Lower leg skin (tissue), 4 donors: Measurements from ENCODE around the gene TDRD7. TPM values are rescaled to one million over a fixed set of nuclear protein-coding genes. Genes with fewer than 3 reads are reported as not detected.

ENCODE experiments used
- DNase-seq, 2 donors: peaks; one replicate each; pipeline ENCODE4 v3.0.0-alpha.2; 2019; ENCODE audit warnings: low spot score in 2 of 2
- H3K4me3 ChIP-seq: fragments of 200-600 bp; sonication (generic); 2 replicates; pipeline ENCODE4 v1.5.1; 2017; ENCODE audit warnings: mild to moderate bottlenecking, low read depth; ENCODE audit not compliant: poor library complexity, severe bottlenecking
- POLR2A ChIP-seq, 2 donors: fragments of 450-650 bp; IDR thresholded peaks; one replicate each; pipeline ENCODE4 v1.6.1; 2016 to 2017; ENCODE audit warnings: antibody characterized with exemption in 2 of 2, mild to moderate bottlenecking in 1 of 2, moderate library complexity in 1 of 2
- WGBS, 2 donors: methylation state at CpG; one replicate each; pipeline ENCODE4 v1.1.5; 2018; 5-methylcytosine and 5-hydroxymethylcytosine counted together
- intact Hi-C: fragments of 100-400 bp; cut with DNase I; formaldehyde crosslinking; loops from one replicate; pipeline ENCODE4 v1.15.0; 2023; ENCODE audit warnings: low total_unique reads
- total RNA-seq, 4 donors: library from RNA; depleted of rRNA; stranded (reverse); fragments of >200 nt; gene quantifications; one replicate each; pipeline ENCODE4 v1.1.0, GENCODE V29; 2016
- TF ChIP-seq, protein P1 (sequence below), 3 donors: fragments of 450-650 bp; IDR thresholded peaks; one replicate each; pipeline ENCODE4 v1.5.1; 2016; ENCODE audit warnings: antibody characterized with exemption in 3 of 3, mild to moderate bottlenecking in 3 of 3, moderate library complexity in 2 of 3

Gene TDRD7
- total RNA-seq, 4 donors from 2014 or later: 3.6 to 8.2 (median 6.4) TPM

DNA sequence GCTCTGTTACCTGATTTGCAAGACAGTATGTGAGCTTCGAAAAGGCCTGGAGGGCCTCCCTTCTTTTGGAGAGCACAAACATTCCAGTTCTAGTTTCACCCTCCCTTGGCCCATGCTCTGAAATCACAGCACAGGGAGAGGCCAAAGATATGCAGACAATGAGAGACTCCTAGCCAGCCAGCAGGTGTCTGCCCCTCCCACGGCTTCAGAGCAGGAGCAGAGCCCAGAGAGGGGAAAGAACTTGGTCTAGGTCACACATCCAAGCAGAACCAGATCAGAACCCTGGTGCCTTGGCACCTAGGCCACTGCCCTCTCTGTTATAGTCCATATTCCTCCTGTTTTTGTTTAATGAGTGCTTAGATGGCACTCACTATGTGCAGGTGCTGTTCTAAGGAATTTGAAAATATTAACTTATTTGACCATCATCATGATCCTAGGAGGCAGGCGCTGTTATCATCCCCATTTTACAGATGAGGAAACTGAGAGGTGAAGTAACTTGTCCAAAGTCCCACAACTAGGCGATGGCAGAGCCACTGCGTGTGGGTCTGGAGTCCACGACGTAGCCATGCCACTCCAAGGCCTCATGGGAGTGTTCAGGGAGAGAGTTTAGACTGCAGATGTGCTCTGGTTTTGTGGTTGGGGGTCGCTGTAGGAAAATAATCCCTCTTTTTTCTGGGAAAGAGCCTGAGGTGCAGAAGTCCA lies 116.8 kb downstream of the TDRD7 start:
- TF ChIP-seq, protein P1, sequence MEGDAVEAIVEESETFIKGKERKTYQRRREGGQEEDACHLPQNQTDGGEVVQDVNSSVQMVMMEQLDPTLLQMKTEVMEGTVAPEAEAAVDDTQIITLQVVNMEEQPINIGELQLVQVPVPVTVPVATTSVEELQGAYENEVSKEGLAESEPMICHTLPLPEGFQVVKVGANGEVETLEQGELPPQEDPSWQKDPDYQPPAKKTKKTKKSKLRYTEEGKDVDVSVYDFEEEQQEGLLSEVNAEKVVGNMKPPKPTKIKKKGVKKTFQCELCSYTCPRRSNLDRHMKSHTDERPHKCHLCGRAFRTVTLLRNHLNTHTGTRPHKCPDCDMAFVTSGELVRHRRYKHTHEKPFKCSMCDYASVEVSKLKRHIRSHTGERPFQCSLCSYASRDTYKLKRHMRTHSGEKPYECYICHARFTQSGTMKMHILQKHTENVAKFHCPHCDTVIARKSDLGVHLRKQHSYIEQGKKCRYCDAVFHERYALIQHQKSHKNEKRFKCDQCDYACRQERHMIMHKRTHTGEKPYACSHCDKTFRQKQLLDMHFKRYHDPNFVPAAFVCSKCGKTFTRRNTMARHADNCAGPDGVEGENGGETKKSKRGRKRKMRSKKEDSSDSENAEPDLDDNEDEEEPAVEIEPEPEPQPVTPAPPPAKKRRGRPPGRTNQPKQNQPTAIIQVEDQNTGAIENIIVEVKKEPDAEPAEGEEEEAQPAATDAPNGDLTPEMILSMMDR (IDR thresholded peaks at IDR 0.05): no peak
- no peak for TF ChIP-seq POLR2A (IDR thresholded peaks at IDR 0.05)
- WGBS, 2 donors: 76 to 80% methylated on average over 8 of the region's 8 CpGs
- no peak overlapping the region for H3K4me3 ChIP-seq
- intact Hi-C loops: no loop called here
- peak in 1 of 2 donors; percentile 49 for DNase-seq

DNA sequence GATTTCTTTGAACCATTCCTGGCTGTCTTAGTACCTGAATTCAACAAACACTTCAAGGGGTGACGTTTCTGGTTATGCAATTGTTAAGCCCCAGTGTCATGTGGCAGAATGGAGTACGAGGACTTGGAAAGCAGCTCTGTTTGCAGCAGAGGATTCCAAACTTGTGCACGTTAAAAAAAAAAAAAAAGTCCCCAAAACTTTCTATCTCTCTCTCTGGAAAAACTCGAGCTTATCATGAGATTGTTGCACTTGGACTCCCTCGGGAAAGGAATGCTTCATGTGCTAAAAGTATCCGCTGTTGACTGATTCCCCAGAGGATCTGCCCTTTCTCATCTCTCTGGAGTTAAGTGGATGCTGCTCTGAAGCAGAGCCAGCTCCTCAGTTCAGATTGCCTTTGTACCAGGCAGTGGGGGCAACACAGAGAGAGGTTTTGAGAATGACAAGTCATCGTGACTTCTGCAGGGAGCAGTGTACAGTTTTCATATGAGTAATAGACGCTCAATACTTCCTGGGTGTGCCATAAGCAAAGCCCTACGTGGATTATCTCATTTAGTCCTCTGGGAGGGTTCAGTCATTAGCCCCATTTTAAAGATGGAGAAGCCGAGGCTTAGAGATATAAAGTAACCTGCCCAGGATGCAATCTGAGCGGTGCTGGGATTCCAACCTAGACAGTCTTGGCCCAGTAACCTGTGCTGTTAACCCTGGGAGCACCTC lies 117.6 kb downstream of the TDRD7 start:
- intact Hi-C loops: no loop called here
- peak in 1 of 2 donors; percentile 31 for DNase-seq
- no peak overlapping the region for H3K4me3 ChIP-seq
- TF ChIP-seq POLR2A (IDR thresholded peaks at IDR 0.05): no peak
- TF ChIP-seq, protein P1 (IDR thresholded peaks at IDR 0.05): no peak
- 52 to 55% methylated on average over 11 of the region's 11 CpGs for WGBS, 2 donors

DNA sequence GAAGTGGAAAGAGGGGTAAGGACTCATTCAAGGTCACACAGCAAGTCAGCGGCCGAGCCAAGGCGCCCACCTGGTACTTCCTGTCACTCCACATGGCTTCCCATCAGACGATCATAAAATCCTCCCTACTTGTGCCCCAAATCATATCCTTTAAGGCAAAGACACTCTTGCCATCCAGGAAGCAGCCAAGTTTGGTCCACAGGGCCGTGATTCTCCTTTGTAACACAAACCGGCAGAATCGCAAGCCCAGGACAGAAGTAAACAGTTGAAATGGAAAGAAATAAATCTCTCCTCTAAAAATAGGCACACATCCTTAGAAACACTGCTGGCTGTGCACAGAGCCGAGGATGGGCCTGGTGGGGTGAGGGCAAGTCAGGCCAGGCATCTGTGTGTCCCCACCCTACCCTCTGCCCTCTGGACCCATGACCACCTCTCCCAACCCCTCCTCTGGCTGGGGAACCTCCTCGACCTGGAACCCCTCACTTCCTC lies 120.0 kb downstream of the TDRD7 start:
- intact Hi-C loops: no loop called here
- TF ChIP-seq, protein P1 (IDR thresholded peaks at IDR 0.05): no peak
- no peak for TF ChIP-seq POLR2A (IDR thresholded peaks at IDR 0.05)
- 69 to 74% methylated on average over 9 of the region's 9 CpGs for WGBS, 2 donors
- H3K4me3 ChIP-seq: no peak overlapping the region
- peak in 1 of 2 donors; percentile 80 for DNase-seq

DNA sequence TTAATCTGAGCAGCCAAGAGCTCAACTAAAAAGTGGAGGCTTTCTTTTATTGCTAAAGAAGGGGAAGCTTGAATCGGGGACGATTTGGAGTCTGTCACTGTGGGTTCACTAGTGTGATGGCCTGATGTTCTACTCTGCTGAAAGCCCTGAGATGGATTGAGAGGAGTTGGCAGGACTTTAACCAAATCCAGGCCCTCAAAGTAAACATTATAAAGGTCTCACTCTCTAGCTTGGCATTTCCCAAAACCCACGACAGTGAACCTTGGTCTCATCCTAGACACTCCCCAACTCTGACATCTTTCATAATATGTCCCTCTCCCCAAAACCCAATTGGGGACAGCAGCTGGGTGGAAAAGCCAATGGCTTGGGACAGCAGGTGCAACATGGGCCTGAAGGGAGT lies 122.3 kb downstream of the TDRD7 start:
- 90% methylated on average over 3 of the region's 3 CpGs for WGBS, 2 donors
- TF ChIP-seq, protein P1 (IDR thresholded peaks at IDR 0.05): no peak
- TF ChIP-seq POLR2A (IDR thresholded peaks at IDR 0.05): no peak
- DNase-seq: peak in 1 of 2 donors; percentile 26
- intact Hi-C loops: no loop called here
- no peak overlapping the region for H3K4me3 ChIP-seq

DNA sequence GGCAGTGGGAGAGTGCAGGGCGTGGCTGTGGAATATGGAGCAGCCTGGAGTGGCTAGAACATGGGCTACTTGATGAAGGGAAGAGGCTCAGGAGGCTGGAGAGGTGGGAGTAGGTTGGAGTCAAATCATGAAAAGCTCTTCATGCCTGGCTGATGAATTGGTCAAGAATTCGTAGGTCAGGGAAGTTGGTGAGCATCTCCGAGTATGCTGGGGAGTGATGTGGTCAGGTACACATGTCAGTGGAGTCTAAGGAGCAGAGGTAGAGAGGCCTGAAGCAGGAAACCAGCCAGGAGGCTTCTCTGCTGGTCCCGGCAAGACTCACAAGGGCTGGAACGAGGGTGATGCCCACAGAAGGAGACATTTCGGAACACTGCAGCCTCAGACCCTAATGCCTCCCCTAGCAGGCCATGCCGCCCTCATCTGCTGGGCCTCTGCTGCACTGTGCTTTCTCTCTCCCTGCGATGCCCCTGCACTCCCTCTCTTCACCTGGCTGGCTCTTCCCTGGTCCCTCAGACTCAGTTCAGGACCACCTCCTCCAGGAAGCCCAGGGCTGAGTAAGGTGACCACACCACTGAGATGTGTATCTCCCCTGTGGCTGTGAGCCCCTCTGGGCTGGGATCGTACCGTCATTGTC lies 123.2 kb downstream of the TDRD7 start:
- no peak for TF ChIP-seq POLR2A (IDR thresholded peaks at IDR 0.05)
- TF ChIP-seq, protein P1 (IDR thresholded peaks at IDR 0.05): no peak
- no peak overlapping the region for H3K4me3 ChIP-seq
- WGBS, 2 donors: 87 to 90% methylated on average over 10 of the region's 10 CpGs
- peak in 1 of 2 donors; percentile 70 for DNase-seq
- intact Hi-C loops: no loop called here
